Psoas muscle (tissue), 8 donors: Measurements from ENCODE around the gene GCK. TPM values are rescaled to one million over a fixed set of nuclear protein-coding genes. Genes with fewer than 3 reads are reported as not detected.
A peak's percentile ranks its signal among the peaks of the same experiment; 100 is the strongest.
"Not testable (repeated sequence)": the region's sequence is repeated elsewhere in the genome, so short reads cannot be mapped to it uniquely, and the experiment has no call there.

Experiments used
- ATAC-seq, 4 donors: fragments of 200-7000 bp; cut with Tn5 transposase; one replicate each; pipeline ENCODE4 v1.9.1; 2020; ENCODE audit warnings: moderate library complexity in 3 of 4, mild to moderate bottlenecking in 2 of 4
- DNase-seq, 2 donors: peaks; one replicate each; pipeline ENCODE4 v3.0.0-alpha.2; 2020
- H3K27ac ChIP-seq: fragments of 200-600 bp; one replicate; pipeline ENCODE4 v1.8.0; 2022
- H3K27me3 ChIP-seq, 3 donors: fragments of 200-600 bp in 1 of 3; one replicate each; pipeline versions ENCODE4 v1.6.1 to v1.8.0; 2013 to 2022; ENCODE audit warnings: low read length in 2 of 3, mild to moderate bottlenecking in 2 of 3, moderate library complexity in 1 of 3; ENCODE audit not compliant: insufficient read depth in 3 of 3
- H3K36me3 ChIP-seq, 2 donors: fragments of 200-600 bp in 1 of 2; one replicate each; pipeline versions ENCODE4 v1.6.1 to v1.8.0; 2013 to 2022; ENCODE audit warnings: low read depth in 1 of 2, mild to moderate bottlenecking in 1 of 2, moderate library complexity in 1 of 2; ENCODE audit not compliant: insufficient read depth in 1 of 2
- H3K4me1 ChIP-seq: fragments of 200-600 bp; one replicate; pipeline ENCODE4 v1.8.0; 2022
- H3K4me3 ChIP-seq: fragments of 200-600 bp; one replicate; pipeline ENCODE4 v1.8.0; 2022; ENCODE audit warnings: mild to moderate bottlenecking
- H3K9me3 ChIP-seq: fragments of 200-600 bp; one replicate; pipeline ENCODE4 v1.8.0; 2022
- CTCF ChIP-seq: fragments of 200-600 bp; IDR thresholded peaks from one replicate; pipeline ENCODE4 v1.8.0; 2022; ENCODE audit warnings: antibody characterized with exemption
- WGBS, 3 donors: extraction: QIAGEN DNeasy Blood & Tissue Kit; methylation state at CpG; one replicate each; pipeline versions ENCODE4 v1.1.6 to v1.1.7; 2013; 5-methylcytosine and 5-hydroxymethylcytosine counted together
- intact Hi-C, 2 donors: fragments of 100-400 bp; cut with DNase I; formaldehyde crosslinking; loops; one replicate each; pipeline versions ENCODE4 v1.11.0 to v1.14.2; 2022
- polyA plus RNA-seq, 3 donors: library from polyadenylated mRNA; stranded (reverse); fragments of 200-250 nt; gene quantifications; one replicate each; pipeline ENCODE4 v1.2.3, GENCODE V29; 2013
- total RNA-seq, 4 donors: library from RNA; stranded (reverse); fragmentation: NEBNext Ultra II Directional in 2 of 4; extraction: Animal tissue kit (Norgen Biotek cat#: 25700) in 2 of 4; gene quantifications; one replicate each; pipeline versions ENCODE4 v1.2.1 to v1.2.4, GENCODE V29; 2021 to 2023
- donor health status: healthy with polysubstance abuse.
- donor health status: DM: no; HTN: no; CAD: no; lungs with moderate emphysema.
- donor health status: Bipolar disorder and iron deficiency.
- donor health status: healthy.
- donor health status: DM: yes; HTN: yes; CAD: no.
- donor health status: DM: no; HTN: no; CAD: no.
- donor health status: DM: no; HTN: no; CAD: no.
- donor health status: DM: yes; HTN: yes; CAD: no.

GCK gene
- total and polyA plus RNA-seq, 7 donors = 0.07 to 0.11 (median 0.08) TPM; not detected in 4

- no peak for TF ChIP-seq CTCF
- Histone ChIP-seq H3K36me3 (peaks cover 14 to 72% of the 10 kb centered on the region in 2 donors), H3K4me1 (peaks cover 10% of the 10 kb centered on the region), H3K9me3 (no peaks in the 10 kb centered on the region), H3K27me3 (no peaks in the 10 kb centered on the region), H3K27ac (no peak overlapping the region), H3K4me3 (no peak overlapping the region)
- intact Hi-C loops = no loop called here
- 87 to 92% (median 91%) methylated on average over 5 of the region's 5 CpGs for WGBS, 3 donors
- no peak for ATAC-seq
- no peak for DNase-seq
These were observed 16.8 kb upstream of the GCK start for GRCh38 chr7:44206008-44206407.

GRCh38 chr7:44201813-44202212, 12.6 kb upstream of the GCK start:
- no peaks in the 10 kb centered on the region for H3K27me3 ChIP-seq
- no peak for TF ChIP-seq CTCF
- DNase-seq = no peak
- WGBS, 3 donors = 18 to 22% (median 19%) methylated on average over 8 of the region's 8 CpGs
- peaks cover 4 to 30% of the 10 kb centered on the region in 2 donors for H3K36me3 ChIP-seq
- H3K4me1 ChIP-seq = peaks cover 10% of the 10 kb centered on the region
- peak overlapping the region; percentile 91 for H3K4me3 ChIP-seq
- H3K9me3 ChIP-seq = no peaks in the 10 kb centered on the region
- intact Hi-C loops = loop anchor here in 1 of 2 donors (5.0 kb wide), 1 partner anchor 120 kb away; the partner anchor contains the start of gene POLM
- ATAC-seq = no peak
- H3K27ac ChIP-seq = peak overlapping the region; percentile 82

GRCh38 chr7:44200699-44201461, 11.6 kb upstream of the GCK start, which contains the start of gene YKT6:
Gene YKT6 (plus strand): TSS chr7:44200978. CDS start chr7:44201136, 158 bp downstream.
- intact Hi-C loops = loop anchor here in 1 of 2 donors (5.0 kb wide), 1 partner anchor 119 kb away; the partner anchor contains the start of gene POLM
- H3K36me3 ChIP-seq = peaks cover 2 to 20% of the 10 kb centered on the region in 2 donors
- H3K27me3 ChIP-seq = no peaks in the 10 kb centered on the region
- H3K4me1 ChIP-seq = peaks cover 10% of the 10 kb centered on the region
- H3K4me3 ChIP-seq = peak within 1 kb of the TSS; percentile 91
- ATAC-seq (peak; percentile 99), DNase-seq (peak; percentile 91 to 96)
- 0 to 1% (median 0%) methylated on average over 47 to 58 of the region's 58 CpGs for WGBS, 3 donors
- TF ChIP-seq CTCF = peak; percentile 59
- H3K27ac ChIP-seq = peak within 1 kb of the TSS; percentile 82
- no peaks in the 10 kb centered on the region for H3K9me3 ChIP-seq

GRCh38 chr7:44200163-44200562, 10.9 kb upstream of the GCK start:
- not testable (repeated sequence) for H3K27me3 ChIP-seq, ATAC-seq, DNase-seq, H3K27ac ChIP-seq, H3K9me3 ChIP-seq, H3K4me3 ChIP-seq
- WGBS, 3 donors = 82 to 83% methylated on average over 2 to 3 of the region's 3 CpGs; no CpG with 5 or more reads in 1 of the 3 donors
- H3K4me1 ChIP-seq = peaks cover 10% of the 10 kb centered on the region
- peaks cover 0 to 13% of the 10 kb centered on the region in 2 donors for H3K36me3 ChIP-seq
- intact Hi-C loops = loop anchor here in 1 of 2 donors (5.0 kb wide), 1 partner anchor 118 kb away; the partner anchor contains the start of gene POLM

- Histone ChIP-seq H3K36me3 (no peaks in the 10 kb centered on the region), H3K27me3 (no peaks in the 10 kb centered on the region), H3K9me3 (no peaks in the 10 kb centered on the region), H3K4me1 (peaks cover 8% of the 10 kb centered on the region), H3K4me3 (no peak overlapping the region), H3K27ac (no peak overlapping the region)
- TF ChIP-seq CTCF = no peak
- WGBS, 3 donors = 76 to 88% (median 82%) methylated on average over 7 of the region's 7 CpGs
- no peak for DNase-seq
- no peak for ATAC-seq
- intact Hi-C loops = loop anchor here in 1 of 2 donors (10.0 kb wide), 1 partner anchor 173 kb away; no protein-coding TSS in a partner anchor
These were observed 8.2 kb upstream of the GCK start for GRCh38 chr7:44197474-44197873.
